CD4-positive, alpha-beta T cell treated with Interferon alpha-2 for 1 hour (primary cell): ENCODE measurements around the gene KLF11.

Experiments used
- DNase-seq, 2 donors: peaks; one replicate each; pipeline ENCODE4 v3.0.0-alpha.2; 2020 to 2022

Gene KLF11

DNA sequence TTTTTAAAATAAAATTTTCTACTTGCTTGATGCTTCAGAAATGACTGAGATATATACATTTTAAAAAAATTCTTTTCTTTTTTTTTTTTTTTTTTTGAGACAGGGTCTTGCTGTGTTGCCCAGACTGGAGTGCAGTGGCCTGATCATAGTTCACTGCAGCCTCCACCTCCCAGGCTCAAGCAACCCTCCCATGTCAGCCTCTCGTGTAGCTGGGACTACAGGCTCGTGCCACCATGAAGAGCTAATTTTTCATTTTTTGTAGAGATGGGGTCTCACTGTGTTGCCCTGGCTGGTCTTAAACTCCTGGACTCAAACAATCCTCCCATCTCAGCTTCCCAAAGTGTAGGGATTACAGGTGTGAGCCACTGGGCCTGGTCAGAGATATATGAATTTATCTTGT, 24.0 kb downstream of the KLF11 start:
- no peak for DNase-seq

DNA sequence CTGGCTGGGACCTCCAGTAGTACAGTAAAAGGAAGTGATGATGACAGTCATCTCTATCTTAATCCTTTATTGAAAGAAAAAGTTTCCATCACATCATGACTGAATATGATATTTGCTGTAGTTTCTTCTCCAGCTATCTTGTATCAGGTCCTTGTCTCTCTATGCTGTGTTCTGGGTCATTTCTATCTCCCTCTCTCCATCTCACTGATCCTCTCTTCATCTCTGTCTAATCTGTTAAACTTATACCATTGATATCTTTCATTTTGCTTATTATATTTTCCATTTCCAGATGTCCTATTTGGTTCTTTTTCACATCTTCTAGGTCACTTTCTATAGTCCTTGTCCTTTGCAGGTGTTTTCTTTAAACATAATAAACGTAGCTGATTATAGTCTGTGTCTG, 24.5 kb downstream of the KLF11 start:
- no peak for DNase-seq

DNA sequence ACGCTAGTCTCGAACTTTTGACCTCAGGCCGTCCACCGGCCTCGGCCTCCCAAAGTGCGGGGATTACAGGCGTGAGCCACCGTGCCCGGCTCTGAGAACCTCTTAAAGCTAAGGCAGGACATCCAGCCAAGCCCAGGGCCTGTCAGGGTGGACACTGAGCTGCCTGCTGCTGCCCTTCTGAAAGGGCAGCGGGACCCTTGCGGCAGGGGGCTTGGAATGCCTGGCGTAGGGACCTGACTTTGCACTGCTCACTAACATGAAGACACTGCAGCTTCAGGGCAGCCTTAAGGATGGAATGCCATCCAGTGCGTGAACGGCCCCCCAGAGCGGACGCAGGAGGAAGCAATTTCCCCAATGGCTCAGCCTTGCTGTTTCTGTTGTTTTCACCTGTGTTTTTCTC, 27.8 kb downstream of the KLF11 start:
- no peak for DNase-seq

DNA sequence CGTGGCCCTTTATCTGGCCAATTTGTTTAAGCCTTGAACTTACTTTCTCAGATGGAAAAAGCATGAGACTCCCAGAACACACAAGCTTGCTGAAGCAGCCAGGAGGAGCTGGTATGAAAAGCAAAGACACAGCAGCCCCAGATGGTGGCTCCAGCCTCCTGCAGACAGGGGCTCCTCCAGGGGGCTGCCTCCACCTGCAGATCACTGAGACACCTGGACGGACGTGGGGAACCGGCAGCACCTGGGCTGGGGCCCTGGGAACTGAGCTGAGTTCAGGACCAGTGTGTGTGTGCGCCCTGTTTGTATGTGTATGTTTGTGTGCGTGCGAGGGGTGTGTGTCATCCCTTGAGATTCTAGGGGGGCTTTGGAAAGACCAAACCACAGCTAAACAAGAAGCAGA, 28.2 kb downstream of the KLF11 start:
- DNase-seq = no peak

DNA sequence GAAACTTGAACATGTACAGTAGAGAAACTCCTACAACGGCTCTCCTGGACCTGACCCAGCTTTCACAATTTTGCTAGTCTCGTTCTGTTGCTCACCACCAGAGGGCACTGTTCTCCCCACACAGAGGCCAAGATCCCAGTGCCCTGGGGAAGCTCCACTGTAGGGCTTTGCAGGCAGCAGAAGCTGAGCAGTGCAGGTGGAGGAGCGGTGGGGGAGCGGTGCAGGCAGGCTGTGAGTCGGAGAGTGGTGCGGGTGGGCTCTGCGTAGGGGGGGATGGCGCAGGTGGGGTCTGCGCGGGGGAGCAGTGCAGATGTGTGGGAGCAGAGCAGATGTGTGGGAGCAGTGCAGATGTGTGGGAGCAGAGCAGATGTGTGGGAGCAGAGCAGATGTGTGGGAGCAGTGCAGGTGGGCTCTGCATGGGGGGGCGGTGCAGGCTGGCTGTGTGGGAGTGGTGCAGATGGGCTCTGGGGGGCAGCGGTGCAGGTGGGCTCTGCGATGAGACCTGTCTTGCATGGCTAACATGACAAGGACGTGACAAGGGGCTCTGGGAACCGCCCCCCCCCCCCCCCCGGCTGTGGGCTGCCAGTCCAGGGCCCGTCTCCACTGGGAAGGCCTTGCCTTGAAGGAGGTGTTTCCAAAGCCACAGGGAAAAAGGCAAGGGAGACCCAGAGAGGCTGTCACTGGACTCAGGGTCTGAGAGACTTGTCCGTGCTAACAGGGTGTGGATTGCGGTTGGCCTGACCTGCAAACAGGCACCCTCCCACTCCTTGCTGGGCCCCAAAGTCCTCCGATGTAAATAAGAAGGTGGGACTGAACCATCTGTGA, 29.5 kb downstream of the KLF11 start:
- DNase-seq = peak; percentile 76 to 84

DNA sequence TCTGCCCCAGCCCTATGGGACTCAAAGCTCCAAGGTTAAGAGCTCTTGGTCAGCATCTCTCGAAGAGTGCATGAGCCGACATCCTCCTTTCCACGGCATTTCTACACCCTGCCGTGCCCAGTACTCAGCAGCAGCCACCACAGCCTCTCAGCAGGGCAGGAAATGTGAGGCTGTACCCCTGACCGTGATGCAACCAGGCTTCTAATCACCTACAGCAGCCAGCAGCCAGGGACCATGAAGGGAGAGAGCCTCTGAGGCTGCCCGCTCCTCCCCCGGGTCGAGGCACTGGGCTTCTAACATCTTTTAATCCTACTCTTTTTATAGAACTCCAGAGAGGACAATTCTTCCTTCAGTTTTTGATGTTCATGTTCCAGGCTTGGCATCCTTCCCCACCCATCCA, 30.4 kb downstream of the KLF11 start:
- DNase-seq = no peak

DNA sequence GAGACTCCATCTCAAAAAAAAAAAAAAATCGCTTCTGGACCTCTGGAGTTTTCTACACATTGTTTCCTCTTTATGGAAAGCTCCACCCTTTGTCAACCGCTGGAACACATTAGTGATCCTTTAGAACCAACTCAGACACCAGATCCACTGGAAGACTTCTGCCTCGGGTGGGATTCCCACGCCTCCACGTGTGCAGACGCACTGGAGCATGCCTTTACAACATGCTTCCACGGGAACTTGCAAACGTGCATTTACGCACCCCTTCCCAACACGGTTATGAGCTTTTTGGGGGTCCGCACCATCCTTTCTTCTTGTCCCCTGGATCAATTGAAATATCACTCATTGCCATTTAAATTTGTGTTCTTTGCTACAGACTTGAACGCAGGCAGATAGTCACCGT, 31.8 kb downstream of the KLF11 start:
- no peak for DNase-seq

DNA sequence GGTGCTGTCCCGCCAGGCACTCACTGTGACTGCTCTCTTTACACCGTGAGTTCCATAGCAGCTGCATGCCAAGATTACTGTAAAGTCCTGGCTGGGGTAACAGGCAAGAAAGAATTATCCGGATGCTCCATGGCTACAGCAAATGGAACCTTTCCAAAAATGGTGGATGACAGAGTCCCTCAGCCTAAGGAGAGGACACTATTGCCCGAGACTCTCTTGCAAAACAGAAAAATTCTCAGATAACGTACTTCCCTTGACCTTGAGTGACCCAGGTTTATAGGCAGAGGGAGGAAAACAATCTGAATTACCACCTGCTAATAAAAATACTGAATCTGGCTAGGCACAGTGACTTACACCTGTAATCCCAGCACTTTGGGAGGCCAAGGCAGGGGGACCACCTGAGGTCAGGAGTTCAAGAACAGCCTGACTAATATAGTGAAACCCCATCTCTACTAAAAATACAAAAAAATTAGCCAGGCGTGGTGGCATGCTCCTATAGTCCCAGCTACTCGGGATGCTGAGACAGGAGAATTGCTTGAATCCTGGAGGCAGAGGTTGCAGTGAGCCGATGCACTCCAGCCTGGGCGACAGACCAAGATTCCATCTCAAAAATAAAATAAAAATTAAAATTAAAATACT, 32.3 kb downstream of the KLF11 start:
- no peak for DNase-seq

DNA sequence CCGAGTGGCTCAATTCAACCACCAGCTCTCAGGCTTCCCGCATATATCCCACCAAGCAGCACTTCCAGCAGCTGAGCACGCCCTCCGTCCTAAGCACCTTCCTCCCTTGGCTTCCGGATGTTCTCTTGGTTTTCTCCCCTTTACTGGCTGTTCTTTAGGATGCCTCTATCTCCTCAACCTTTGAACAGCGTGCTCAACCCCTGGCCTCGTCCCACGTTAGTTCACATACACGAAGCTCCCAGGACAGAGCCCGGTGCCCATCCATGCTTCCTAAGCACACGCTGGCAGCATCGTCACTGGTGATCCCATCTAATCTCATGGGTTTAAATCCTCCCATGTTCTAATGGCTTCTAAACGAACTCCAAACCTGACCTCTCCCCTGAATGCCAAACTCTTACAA, 33.2 kb downstream of the KLF11 start:
- DNase-seq = no peak

DNA sequence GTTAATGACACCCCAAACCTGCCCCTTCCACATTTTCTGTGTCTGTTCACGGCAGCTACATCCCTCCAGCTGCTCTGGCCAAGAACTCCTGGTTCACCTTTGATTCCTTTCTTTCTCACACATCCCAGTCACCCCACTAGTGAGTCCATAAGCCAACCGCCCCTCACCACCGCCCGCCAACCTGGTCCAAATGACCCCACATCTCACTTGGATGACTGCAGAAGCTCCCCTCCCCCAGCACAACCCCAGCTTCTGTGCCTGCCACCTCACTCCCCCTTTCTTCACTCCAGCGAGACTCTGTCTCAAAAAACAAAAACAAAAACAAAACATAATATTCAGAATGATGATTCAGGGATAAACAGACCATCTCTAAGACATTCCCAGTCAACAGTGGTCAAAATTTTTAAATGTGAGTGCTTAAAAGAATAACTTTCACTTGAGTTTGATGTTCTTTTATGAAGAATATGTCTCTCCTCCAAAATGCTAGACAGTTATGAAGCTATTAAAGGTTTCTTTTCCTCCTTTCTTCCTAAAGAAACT, 33.7 kb downstream of the KLF11 start:
- DNase-seq = no peak

DNA sequence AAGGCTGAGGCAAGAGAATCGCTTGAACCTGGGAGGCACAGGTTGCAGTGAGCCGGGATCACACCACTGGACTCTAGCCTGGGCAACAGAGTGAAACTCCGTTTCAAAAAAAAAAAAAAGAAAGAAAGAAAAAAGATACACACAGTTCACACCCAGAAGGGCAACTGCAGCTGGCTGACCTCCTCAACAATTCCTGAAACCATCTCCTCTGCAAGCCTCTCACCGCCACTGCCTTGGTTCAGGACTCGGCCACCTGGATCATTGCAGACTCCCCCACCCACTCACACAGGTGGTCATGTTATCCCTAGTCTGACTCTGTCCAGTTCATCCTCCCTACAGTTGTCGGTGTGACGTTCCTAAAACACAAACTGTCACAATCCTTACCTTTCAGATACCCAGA, 34.7 kb downstream of the KLF11 start:
- DNase-seq = no peak

DNA sequence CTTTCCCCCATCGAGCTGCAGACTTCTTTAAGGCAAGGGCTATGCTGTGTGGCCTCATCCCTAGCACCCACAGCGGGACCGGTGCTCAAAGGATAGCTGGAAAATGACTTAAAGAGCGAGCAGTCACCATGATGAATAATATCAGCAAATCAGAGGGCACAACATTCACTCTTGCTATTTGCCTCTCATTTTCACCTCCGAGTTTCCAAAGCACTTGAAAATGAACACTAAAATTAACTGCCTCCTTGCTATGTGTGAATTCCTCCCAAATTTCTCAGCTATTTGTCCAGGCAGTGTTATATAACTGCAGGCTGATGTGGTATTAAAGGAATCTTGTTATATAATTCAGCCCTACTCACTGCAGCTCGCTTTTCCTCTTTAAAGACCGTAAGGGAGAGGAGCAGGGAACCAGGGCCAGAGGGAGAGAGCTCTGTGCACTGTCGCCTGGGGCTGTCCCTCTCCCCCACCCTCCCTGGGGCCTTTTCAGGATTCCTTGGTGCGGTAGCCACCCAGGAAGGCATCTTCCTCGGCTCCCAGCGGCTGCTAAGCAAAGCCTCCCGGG, 35.4 kb downstream of the KLF11 start:
- DNase-seq = no peak

DNA sequence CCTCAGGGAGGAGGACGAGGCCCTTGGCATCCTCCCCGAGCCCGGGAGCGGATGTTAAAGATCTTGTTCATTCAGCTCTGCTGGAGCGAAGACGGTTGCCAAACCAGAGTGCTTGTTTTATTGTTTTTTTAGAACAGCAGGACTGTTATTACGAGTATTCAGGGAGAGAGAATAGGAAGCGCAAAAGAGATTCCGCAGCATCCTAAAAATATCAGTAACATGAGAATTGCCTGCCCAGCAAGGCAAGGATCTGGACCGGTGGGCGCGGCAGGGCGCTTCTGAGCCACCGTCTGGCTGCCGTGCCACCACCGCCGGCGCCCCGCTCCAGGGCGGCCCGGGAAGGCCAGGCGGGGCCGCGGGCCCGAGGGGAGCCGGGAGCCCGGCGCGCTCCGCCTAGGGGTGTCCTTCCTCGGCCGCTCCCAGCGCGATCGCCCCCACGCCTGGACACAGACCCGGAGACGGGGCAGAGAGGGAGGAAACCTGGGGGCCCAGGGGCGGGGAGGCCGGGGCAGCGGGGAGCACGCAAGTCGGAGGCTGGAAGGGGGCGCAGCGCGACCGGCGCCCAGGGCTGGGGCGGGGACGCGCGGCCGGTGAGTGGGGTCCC, 36.0 kb downstream of the KLF11 start:
- DNase-seq = no peak

DNA sequence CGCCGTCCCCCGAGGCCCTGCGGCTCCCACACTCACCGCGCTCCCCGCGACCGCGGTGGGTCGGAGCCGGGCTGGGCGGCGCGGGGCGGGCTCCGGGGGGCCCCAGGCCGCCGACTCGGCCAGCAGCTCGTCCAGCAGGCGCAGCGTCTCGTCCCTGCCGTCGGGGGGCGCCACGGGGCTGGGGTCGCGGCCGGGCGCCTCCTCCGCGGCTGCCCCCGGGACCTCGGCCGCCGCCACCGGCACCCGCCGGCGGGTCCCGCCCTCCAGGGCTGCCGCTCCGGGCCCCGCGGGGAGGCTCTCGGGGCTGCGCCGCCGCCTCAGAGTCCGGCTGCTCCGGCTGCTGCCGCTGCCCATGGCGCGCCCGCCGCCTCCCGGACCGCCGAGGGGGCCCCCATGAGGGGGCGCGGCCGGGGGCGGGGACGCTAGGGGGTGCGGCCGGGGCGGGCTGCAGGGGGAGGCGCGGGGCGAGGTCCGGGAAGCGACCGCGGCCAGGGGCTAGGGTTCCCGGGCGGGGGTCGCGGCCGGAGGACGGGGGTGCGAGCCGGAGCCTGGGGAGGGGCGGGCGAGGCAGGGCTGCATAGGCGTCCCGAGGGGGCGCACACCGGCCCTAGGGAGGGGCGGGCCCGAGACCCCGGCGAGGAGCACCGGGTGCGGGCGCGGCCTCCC, 36.7 kb downstream of the KLF11 start, which contains the start of gene CYS1:
CYS1 (minus strand) TSS at position 542 of the 666 bp plus-strand sequence; CDS start at position 354, 188 bp downstream.
- peak in 1 of 2 donors; percentile 24 for DNase-seq

DNA sequence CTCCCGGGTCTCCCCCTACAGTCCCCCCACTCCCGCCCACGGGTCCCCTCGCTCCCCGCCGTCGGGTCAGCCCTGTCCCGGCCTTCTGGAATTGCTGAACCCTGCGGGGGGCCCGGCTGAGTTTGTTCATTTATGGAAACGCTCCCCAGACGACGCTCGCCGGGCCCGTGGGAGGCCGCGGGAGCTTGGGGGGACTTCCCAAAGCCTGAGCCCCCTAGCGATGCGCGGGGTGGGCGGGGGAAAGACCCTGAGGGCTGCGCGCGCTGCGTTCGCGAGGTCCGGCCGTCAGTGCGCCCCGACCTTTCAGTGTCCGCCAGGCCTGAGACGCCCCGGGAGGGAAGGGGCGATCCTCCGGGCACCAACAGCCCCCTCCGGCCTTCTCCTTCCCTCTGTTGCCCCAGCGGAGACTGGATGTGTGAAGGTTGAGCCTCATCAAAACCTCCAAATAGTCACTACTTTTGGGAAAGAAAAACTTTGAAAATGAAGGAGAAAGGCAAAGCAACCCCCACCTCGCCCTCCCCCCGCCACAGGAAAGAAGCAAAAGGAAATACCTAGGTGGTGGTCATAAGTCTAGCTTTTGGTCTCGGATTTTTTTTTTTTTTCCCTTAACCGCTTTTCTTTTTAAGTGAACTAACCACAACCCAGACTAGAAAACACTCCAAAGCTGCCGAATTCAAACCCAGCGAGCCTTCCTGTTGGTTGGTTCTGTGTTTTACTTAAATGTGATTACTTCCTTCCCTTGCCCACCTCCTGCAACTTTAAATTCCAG, 37.4 kb downstream of the KLF11 start:
- DNase-seq = peak in 1 of 2 donors; percentile 48

DNA sequence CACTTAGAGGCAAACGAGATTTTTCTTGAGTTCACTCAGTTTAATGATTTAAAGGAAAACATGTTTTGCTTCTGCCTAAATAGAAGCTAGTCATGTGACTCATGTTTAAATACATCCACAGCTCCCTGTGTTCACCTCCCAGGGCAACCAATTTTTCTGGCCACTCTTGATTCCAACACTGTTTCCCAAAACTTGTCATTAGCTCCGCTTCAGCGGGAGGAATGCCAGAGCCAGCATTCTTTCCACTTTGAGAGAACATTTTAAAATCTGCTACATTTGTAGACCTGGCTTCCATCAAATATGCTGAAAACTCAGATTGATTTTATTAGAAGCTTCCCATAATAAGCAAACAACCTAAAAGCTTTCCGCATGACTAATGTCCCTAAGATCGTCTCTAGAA, 39.7 kb downstream of the KLF11 start:
- DNase-seq = no peak

DNA sequence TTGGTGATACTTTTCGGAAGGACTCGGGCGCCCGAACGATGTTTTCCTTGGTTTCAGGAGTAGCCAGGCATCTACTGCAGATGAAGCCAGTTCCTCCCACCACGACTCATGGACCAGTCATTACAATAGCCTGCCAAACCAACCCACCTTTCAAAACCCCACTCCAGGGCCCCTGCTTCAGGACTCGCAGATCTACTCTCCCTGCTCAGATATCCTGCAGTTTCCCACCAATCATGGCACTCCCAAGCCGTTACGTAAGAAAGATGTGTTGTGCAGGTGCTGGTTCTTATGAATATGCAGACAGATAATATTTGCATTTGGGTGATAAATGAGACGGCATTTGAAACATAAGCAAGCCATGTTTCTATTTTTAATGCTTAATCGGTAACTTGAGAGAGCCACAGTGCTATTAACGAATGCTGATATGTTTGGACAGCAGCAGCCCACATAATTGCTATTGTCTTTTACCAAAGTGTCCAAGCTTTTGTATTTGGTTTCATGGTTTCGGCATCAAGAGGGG, 40.4 kb downstream of the KLF11 start:
- no peak for DNase-seq

DNA sequence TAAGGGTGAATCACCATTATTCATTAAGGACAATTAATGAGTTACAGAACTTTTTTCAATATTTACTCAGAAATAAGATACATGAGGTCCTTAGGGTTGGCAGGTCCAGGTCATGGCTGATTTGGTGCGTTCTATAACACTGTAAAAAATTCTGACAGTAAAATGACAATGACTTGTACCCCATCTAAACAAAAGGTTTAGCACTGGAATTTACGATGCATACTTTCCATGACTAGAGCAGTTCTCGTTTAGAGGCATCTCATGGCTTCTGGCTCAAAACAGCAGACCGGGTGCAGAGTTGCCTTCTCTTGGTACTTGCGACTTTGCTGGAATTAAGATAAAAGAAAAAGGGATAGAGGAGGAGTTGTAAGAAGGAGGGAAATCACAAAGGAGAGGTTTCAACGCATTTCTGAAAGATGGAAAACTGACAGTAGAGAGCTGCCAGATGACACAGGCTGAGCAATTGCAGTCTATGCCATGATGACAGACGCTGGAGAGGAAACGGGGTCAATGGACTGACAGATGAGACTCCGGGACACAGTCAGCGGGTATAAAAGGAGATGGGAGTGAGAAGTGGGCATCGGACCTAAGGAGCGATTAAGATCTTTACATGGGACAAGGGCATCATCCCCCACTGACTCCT, 41.0 kb downstream of the KLF11 start:
- DNase-seq = no peak

DNA sequence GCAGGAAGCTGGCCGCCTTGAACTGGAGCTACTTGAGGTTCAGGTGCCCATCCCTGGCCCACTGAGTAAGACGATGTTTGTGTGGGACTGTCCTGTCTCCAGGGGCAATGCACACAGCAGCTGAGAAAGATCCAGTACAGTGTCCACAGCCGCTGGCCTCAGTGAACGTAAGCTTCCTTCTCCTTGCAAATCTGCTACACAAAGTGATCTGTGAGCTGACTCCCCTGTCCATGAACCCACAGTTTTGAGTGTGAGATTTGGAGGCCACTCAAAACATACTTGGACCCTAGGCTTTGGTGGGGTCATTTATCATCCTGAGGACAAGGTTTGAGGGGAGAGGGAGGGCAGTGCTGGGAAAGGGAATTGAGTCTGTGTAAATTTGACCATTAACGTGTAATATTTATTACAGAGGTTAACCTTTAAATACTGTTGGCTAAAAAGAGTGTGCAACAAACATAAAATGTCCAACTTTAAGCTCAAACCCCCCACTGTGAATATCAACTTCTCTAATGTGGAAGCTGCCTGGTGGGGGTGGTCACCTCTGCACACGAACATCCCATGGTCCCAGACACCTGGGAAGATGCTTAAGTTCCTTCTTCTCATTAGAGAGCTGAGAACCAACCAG, 41.8 kb downstream of the KLF11 start:
- no peak for DNase-seq

DNA sequence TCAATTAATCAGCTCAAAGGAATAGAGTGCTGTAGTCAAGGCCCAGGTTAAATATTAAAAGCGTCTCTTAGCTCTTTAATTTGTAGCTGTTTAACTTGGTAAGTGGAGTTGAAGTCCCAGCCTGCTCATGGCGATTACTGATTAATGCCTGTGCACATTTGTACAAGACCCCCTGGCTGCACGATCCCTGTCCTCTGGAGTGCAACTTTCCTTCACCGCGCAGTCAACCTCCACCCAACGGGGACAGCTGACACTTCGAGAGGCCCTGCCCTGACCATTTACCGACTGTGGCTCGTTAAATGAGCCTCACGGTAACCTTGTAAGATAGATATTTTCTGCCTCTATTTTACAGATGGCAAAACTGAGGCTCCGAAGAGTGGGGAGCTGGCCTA, 42.3 kb downstream of the KLF11 start:
- no peak for DNase-seq

DNA sequence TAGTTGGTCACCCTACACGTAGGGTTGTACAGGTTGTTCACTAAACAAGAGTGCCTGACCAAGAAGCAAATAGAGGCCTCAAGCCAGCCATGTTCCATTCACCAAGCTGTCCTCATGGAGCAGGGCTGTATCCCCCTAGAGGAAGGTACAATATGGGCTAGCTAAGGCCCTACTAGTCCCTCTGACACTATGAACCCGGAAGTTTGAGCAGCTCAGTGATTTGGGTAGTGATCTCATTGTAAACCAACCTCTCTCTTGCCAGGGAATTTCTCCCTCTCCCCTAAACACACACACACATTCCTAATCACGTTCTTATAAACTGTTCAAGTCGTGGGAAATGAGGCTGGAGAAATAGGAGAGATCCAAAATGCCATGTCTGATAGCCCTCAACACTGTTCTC, 43.6 kb downstream of the KLF11 start:
- DNase-seq = no peak
